ENCODE results near the gene NKAIN2. TPM values are rescaled to one million over a fixed set of nuclear protein-coding genes. Genes with fewer than 3 reads are reported as not detected.

The NKAIN2 gene
- total RNA-seq, 1 experiment from 2014 or later, result not detected

GRCh38 chr6:123962508-123962907 lies 158.8 kb downstream of the NKAIN2 start:
- Histone ChIP-seq H3K79me2 (ENCODE audit: insufficient read depth, low read length) (no peaks in the 10 kb centered on the region), H3K4me2 (ENCODE audit: low read length) (no peak overlapping the region), H2AFZ (ENCODE audit: low read depth, low read length, poor library complexity, severe bottlenecking) (no peak overlapping the region), H3K27ac (ENCODE audit: low read depth, low read length) (no peak overlapping the region), H3K36me3 (ENCODE audit: control insufficient read depth in 1 of 2, insufficient read depth in 2 of 2, low read length in 2 of 2) (no peaks in the 10 kb centered on the region), H4K20me1 (ENCODE audit: insufficient read depth) (no peaks in the 10 kb centered on the region), H3K27me3 (ENCODE audit: insufficient read depth, low read length) (peaks cover 8% of the 10 kb centered on the region), H3K9me2 (ENCODE audit: insufficient read depth) (no peaks in the 10 kb centered on the region), H3K4me1 (ENCODE audit: control insufficient read depth in 1 of 2, insufficient read depth in 2 of 2, low read length in 2 of 2) (no peaks in the 10 kb centered on the region; a peak in 1 of 4 replicates), H3K4me3 (replicated peaks in 1 of 2; ENCODE audit: low read depth in 1 of 2, low read length in 2 of 2) (no peak overlapping the region), H3K9me3 (ENCODE audit: control insufficient read depth in 1 of 2, insufficient read depth in 1 of 2, low read depth in 1 of 2, low read length in 2 of 2) (no peaks in the 10 kb centered on the region), H3K9ac (ENCODE audit: low read length) (no peak overlapping the region)
- BruUV-seq (replicated peaks), result no TSS peak
- TF ChIP-seq ZNF274 (IDR thresholded peaks at IDR 0.05; ENCODE audit: low read depth, low read length) (no peak), REST (IDR thresholded peaks at IDR 0.05; ENCODE audit: low read depth) (no peak), CEBPB (IDR thresholded peaks at IDR 0.05; ENCODE audit: low read depth) (no peak), SP1 (IDR thresholded peaks at IDR 0.05; ENCODE audit: low read depth) (no peak), EZH2 (IDR thresholded peaks at IDR 0.05) (no peak), RAD21 (IDR thresholded peaks at IDR 0.05; ENCODE audit: low read depth) (no peak), POLR2A (IDR thresholded peaks at IDR 0.05; ENCODE audit: borderline replicate concordance, extremely low read depth, insufficient read depth, insufficient read length) (no peak)
- TF ChIP-seq, protein P1, sequence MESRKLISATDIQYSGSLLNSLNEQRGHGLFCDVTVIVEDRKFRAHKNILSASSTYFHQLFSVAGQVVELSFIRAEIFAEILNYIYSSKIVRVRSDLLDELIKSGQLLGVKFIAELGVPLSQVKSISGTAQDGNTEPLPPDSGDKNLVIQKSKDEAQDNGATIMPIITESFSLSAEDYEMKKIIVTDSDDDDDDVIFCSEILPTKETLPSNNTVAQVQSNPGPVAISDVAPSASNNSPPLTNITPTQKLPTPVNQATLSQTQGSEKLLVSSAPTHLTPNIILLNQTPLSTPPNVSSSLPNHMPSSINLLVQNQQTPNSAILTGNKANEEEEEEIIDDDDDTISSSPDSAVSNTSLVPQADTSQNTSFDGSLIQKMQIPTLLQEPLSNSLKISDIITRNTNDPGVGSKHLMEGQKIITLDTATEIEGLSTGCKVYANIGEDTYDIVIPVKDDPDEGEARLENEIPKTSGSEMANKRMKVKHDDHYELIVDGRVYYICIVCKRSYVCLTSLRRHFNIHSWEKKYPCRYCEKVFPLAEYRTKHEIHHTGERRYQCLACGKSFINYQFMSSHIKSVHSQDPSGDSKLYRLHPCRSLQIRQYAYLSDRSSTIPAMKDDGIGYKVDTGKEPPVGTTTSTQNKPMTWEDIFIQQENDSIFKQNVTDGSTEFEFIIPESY (IDR thresholded peaks at IDR 0.05; ENCODE audit: extremely low read depth, insufficient replicate concordance, low read length), result no peak
- ChIA-PET POLR2A (no interaction called here), CTCF (no interaction called here), RAD21 (ENCODE audit: low non-redundant PET in 1 of 2, low total read pairs in 2 of 2, uncharacterized antibody in 2 of 2, unreplicated experiment in 2 of 2) (no interaction called here)
- intact Hi-C loops (cut with micrococcal nuclease), result no loop called here
- ATAC-seq, result no peak
- no peak for DNase-seq (ENCODE audit: low read depth, low spot score)
